EL (cell line): ENCODE data around the gene TNFRSF18.

Experiments used
- DNase-seq: peaks from one replicate; pipeline ENCODE4 v3.0.0-alpha.2; 2016

The TNFRSF18 gene

DNA sequence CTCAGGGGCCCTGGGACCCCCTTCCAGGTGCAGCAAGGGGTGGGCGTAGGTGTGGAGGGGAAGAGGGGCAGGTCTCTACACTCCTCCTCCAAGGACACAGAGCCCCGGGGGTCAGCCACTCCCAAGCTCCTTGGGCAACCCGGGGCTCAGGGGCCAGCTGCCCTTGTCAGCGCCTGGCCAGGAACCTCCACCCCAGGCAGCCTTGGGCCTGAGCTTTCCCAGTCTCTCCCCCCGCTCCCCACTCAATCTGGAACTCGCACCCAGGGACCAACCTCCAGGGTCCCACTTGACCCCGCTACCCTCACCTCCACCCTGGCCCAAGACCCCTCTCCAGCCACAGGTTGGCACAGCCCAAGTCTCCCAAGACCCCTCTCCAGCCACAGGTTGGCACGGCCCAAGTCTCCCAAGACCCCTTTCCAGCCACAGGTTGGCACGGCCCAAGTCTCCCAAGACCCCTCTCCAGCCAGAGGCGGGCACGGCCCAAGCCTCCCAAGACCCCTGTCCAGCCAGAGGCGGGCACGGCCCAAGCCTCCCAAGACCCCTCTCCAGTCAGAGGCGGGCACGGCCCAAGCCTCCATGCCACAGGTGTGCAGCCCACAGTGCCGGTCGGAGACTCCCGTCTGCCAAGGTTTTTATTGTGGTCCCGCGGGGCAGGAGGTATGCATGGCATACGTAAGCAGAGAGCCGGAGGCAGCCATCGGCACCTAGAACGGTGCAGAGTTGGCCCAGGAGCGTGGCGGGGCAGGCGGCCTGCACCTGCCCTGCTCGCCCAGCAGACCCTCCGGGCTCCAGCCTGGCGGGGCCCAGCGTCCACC lies 4.5 kb upstream of the TNFRSF18 start:
- no peak for DNase-seq

GRCh38 chr1:1208713-1209433 lies 2.5 kb upstream of the TNFRSF18 start:
- DNase-seq: peak; percentile 36

DNA sequence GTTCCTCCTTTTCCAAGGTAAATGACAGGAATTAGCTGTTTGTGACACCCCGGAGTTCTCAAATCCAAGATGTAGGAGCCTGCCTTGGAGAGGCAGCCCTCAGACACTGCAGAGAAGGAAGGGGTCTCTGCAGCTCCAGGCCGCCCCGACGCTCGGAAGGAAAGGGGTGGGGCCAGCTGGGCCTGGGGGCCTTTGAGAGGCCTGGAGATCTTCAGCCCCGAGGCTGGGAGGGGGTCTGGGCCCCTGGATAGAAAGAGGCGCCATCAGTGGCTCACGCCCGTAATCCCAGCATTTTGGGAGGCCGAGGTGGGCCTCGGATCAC lies 1.1 kb upstream of the TNFRSF18 start:
- DNase-seq: no peak

GRCh38 chr1:1206966-1207531 lies 657 bp upstream of the TNFRSF18 start:
- no peak for DNase-seq

- no peak for DNase-seq
Observed at GRCh38 chr1:1205769-1206375, 520 bp downstream of the TNFRSF18 start.

DNA sequence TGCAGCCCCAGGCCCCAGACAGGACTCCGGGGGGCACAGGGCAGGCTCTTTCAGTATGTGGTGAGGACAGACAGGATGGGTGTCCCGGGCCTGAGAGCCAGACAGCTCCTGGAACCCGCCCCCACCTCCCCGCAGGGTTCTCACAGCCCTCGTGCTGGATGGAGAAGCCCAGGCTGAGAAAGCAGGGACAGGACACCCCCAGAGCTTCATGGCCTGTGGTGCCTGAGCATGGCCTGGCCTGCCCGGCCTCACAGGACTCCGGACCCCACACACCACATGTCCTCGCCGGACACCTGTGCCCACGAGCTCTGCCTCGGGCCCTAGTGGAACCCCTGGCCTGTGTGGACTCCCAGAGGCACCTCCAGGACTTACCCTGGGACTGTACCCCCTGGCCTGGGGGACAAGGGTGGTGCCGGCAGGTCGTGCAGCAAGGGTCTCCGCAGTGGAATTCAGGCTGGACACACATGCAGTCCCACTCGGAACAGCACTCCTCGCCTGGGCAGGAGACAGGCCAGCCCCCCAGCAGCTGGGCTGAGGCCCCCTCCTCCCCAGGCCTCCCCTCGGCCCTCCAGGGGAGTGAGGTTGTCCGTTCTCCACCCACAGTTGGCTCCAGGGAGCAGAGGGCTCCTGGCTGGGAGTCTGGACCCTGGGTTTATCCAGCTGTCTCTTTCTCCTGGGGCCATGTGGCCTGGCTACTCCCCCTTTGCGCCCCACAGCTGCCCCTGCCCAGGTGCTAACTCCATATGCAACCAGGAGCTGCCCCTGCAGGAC lies 1.2 kb downstream of the TNFRSF18 start:
- DNase-seq: no peak

DNA sequence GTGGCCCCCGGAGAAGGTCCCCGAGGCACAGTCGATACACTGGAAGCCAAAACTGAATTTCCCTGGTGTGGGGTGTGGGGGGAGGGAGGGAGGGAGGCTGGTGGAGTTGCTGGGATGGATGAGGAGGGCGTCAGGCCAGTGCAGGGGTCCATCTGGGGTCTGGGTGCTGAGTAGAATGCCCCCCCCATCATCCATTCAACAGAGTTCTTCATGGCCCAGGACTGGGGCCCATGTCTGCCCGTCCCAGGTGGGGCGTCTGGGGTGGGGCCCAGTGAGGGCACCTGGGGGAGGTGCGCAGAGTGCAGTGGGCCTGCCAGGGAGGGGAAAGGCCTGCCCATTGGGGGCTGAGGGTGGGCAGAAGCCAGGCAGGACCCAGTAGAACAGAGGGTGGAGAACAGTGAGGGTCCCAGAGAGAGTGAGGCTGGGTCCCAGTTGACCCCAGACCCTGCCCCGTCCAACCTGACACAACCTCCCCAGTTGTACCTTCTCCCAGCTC lies 1.9 kb downstream of the TNFRSF18 start:
- DNase-seq: no peak

GRCh38 chr1:1203561-1204424 lies 2.6 kb downstream of the TNFRSF18 start:
- no peak for DNase-seq

- DNase-seq: no peak
Observed at GRCh38 chr1:1202831-1203560, 3.4 kb downstream of the TNFRSF18 start.

- peak; percentile 43 for DNase-seq
Observed at GRCh38 chr1:1200876-1201810, 5.2 kb downstream of the TNFRSF18 start.

- DNase-seq: no peak
Observed at GRCh38 chr1:1199961-1200875, 6.2 kb downstream of the TNFRSF18 start.

DNA sequence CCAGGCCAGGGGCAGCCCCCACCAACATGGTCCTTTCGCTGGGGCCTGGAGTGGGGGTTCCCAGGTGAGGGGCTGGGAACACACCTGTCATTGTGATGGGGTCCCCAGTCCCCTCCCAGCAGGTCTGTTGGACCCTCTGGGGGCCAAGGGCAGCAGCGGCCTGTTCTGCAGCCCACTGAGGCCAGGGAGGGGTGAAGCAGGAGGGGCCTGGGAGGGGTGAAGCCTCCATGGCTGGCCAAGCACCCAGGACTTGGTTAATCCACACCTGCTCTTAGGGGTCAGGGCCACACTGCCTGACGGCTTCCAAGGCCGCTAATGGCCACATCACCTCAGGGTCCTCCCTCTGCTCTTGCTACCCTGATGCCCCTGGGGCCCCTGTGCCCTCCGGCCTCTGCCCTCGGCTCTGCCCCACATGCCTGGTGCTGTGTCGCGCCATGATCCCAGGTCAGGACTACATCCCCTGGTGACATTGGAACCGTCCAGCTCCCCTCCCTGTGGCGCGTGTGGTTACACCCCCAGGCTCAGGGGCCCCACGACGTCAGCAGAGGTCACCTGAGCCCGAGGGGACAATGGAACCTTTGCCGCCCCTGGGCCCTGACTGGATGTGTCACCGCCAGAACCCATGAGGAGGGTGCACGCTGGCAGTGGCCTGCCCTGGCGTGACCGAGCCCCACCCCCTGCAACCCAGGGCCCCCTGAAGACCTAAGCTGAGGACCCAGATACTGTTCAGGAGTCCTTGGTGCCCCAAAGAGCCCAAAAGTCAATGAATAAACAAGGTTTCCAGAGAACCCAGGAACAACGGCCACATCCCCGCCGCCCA lies 7.0 kb downstream of the TNFRSF18 start:
- no peak for DNase-seq

DNA sequence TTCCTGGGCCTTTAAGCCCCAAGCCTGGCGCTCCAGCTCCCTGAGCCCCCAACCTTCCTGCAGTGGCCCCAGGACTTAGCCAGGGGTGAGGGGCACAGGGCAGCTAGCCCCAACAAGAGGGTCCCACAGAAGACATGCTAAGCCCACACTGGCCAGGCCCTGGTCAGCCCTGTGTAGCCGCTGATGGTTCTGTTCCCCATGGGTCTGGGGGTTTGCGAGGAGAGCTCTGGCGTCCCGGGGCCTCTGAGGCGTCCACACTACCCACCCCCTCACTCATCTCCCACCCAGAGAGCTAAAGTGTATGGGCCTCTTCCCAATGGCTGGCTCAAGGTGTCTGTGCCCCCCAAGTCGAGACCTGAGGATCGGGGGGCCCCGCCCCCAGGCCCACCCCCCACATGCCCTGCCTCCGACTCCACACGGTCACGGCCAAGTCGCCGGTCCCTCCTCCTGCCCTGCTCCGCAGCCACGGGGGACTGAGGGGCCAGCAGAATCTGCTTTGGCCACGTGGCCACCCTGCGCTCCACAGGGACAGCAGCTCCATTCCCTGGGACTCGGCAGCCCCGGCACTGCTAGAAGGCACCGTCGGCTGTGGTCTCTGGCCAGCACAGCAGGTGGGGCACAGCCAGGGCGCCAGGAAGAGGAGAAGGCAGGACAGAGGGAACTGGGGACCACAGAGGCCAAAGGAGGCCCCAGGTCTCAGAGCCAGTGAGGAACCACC lies 7.8 kb downstream of the TNFRSF18 start:
- DNase-seq: no peak

- no peak for DNase-seq
Observed at GRCh38 chr1:1197551-1198422, 8.6 kb downstream of the TNFRSF18 start.

- DNase-seq: no peak
Observed at GRCh38 chr1:1197188-1197500, 9.2 kb downstream of the TNFRSF18 start.
